ENCODE measurements around the gene FXYD1.

The FXYD1 gene

DNA sequence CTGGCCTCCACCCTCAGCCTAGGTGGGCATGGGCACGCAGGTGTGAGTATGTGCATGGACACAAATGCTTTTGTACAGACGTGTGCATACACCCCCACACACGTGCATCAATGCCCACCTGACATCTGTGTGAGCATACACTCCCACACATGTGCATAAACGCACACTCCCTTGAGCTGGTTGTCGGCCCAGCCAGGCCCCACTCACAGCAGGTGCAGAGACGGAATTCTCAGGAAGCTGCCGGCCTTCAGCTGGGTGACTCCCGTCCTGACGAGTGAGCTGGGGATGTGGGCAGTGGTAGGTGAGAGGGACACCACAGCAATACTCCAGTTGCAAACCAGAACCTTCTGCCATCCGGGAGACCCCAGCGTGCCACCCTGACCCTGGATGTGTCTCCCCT lies 4.8 kb upstream of the FXYD1 start:
- DNase-seq (ENCODE audit: low spot score) = no peak
- CTCF ChIA-PET = interaction anchor here (0.6 to 5.8 kb wide), 4 partner anchors 14 to 90 kb away, joined by 3 to 42 read pairs (median 20); partner anchors contain the start of gene FXYD3
- H3K27ac ChIP-seq = 0 out of 2 replicates have a peak overlapping the region, but pooled peaks have one; percentile 17
- TF ChIP-seq, protein P1, sequence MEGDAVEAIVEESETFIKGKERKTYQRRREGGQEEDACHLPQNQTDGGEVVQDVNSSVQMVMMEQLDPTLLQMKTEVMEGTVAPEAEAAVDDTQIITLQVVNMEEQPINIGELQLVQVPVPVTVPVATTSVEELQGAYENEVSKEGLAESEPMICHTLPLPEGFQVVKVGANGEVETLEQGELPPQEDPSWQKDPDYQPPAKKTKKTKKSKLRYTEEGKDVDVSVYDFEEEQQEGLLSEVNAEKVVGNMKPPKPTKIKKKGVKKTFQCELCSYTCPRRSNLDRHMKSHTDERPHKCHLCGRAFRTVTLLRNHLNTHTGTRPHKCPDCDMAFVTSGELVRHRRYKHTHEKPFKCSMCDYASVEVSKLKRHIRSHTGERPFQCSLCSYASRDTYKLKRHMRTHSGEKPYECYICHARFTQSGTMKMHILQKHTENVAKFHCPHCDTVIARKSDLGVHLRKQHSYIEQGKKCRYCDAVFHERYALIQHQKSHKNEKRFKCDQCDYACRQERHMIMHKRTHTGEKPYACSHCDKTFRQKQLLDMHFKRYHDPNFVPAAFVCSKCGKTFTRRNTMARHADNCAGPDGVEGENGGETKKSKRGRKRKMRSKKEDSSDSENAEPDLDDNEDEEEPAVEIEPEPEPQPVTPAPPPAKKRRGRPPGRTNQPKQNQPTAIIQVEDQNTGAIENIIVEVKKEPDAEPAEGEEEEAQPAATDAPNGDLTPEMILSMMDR (conservative IDR thresholded peaks at IDR 0.05; ENCODE audit: low read depth) = no peak
- POLR2A ChIA-PET (ENCODE audit: low non-redundant PET) = interaction anchor here (1.2 kb wide), 1 partner anchor 9 kb away, joined by 3 read pairs; no protein-coding TSS in a partner anchor

DNA sequence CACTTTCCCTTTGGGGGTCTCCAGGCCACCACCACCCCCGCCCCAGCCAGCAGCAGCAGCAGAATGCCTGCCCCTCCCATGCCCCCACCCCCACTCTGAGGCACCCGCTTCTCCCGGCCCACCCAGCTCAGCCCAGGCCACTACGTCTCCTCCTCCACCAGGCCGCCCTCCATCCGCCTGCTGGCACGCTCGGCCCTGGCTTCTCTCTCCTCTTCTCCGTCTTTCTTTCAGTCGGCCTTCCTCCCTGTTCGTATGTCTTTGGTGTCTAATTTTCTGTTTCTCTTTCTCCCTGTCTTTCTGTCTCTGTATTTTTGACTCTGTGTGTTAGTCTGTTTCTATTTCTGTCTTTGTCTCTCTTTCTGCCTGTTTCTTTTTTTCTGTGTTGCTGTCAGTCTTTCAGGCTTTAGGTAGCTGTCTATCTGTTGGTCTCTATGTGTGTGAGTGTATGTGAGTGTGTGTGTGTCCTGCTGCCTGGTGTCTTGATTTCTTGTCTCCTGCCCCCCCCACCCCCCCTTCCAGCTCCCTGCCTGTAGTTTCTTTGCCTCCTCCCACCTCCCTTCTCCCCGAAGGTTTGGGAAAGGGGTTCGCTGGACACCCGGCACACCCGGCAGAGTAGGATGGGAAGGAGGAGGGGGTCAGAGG lies 3.9 kb upstream of the FXYD1 start, which contains the start of gene LGI4:
Gene LGI4, minus strand, starts transcription at position 459 of the 642 bp plus-strand sequence. Its CDS starts 379 bp downstream, at position 80.
- DNase-seq (ENCODE audit: low spot score) = no peak
- ChIA-PET POLR2A (ENCODE audit: low non-redundant PET) (interaction anchor here (1.2 kb wide), 1 partner anchor 10 kb away, joined by 3 read pairs; no protein-coding TSS in a partner anchor), CTCF (interaction anchor here (0.5 to 5.8 kb wide), 11 partner anchors 8 to 208 kb away, joined by 3 to 42 read pairs (median 4); partner anchors contain the start of genes FXYD3 and ZNF30)
- TF ChIP-seq, protein P1 (conservative IDR thresholded peaks at IDR 0.05; ENCODE audit: low read depth) = no peak
- H3K27ac ChIP-seq = peak within 1 kb of the TSS; percentile 17; the same call in 1 of the 2 replicates

DNA sequence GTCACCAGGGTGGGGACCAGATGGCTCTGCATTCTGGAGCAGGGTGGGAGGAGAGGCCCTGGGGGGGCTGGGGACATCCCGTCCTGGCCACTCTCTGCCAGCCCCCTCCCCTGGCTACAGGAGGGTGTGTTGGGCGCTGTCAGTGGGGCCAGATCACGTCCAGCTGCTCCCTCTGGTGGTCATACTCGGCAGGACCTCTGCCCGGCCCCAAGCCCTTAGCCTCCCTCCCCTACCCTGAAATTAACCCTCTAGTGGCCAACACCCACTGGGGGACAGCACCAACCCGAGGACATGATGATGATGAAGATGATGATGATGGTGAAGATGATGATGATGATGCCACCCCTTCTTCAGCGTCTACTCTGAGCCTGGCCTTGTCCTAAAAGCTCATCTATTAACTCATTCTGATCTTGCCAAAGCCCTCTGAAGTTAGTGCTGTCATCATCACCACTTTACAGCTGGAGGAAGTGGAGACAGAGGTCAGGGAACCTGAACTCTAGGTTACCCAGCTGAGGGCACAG lies 3.2 kb upstream of the FXYD1 start:
- POLR2A ChIA-PET (ENCODE audit: low non-redundant PET) = interaction anchor here (0.6 kb wide), 1 partner anchor 15 kb away, joined by 3 read pairs; no protein-coding TSS in a partner anchor
- 0 out of 2 replicates have a peak overlapping the region, but pooled peaks have one; percentile 17 for H3K27ac ChIP-seq
- DNase-seq (ENCODE audit: low spot score) = peak; percentile 77
- TF ChIP-seq, protein P1 (conservative IDR thresholded peaks at IDR 0.05; ENCODE audit: low read depth) = peak; percentile 88
- CTCF ChIA-PET = interaction anchor here (0.6 to 5.8 kb wide), 14 partner anchors 9 to 505 kb away, joined by 3 to 42 read pairs (median 3); partner anchors contain the start of gene FXYD3

DNA sequence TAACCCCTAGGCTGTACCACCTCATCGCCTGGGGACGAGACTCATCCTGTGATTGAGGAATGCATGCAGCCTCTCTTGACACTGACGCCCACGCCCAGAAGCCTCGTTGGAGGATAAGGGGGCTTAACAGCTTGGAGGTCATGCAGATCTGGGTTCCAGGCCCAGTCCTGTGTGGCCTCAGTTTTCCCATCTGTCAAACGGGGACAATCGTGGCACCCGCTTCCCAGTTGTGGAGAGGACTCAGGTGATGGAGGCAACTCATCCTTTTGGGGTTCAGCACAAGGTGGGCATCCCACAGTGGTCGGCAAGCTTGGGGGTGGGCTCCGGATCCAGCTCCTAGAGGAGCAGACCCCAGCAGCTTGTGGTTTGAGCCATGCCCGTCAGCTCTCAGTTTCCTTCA lies 2.4 kb upstream of the FXYD1 start:
- POLR2A ChIA-PET (ENCODE audit: low non-redundant PET) = no interaction called here
- DNase-seq (ENCODE audit: low spot score) = no peak
- H3K27ac ChIP-seq = peak overlapping the region; percentile 29; the same call in 1 of the 2 replicates
- TF ChIP-seq, protein P1 (conservative IDR thresholded peaks at IDR 0.05; ENCODE audit: low read depth) = no peak
- CTCF ChIA-PET = interaction anchor here (0.6 to 5.8 kb wide), 9 partner anchors 9 to 102 kb away, joined by 3 to 42 read pairs (median 4); partner anchors contain the start of gene FXYD3

DNA sequence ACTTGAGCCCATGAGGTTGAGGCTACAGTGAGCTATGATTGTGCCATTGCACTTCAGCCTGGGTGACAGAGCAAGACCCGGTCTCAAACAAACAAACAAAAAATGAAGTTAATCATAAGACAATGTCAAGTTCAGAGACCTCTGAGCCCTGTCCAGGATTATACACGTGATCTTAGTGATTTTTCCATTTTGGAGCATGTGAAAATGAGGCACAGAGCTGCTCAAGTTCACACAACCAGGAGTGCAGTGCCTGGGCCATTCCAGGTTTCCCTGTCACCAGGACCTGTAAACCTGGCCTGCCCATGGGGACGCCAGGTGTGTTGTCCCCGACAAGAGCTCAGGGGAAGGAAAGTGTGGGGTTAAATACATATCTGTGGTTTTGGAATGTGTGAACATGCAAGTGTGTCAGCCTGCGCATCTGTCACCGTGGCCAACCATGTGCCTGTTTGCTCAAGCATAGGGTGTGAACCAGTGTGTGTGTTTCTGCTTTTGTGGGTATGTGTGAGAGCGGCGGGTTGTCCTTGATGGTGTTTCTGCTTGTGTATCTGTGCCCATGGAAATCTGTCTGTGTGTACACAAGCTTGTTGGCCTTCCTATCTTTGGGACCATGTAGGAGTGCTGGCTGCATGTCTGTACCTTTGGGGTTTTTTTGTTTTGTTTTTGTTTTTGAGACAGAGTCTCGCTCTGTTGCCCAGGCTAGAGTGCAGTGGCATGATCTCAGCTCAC lies 1.5 kb upstream of the FXYD1 start:
- peak overlapping the region; percentile 29 for H3K27ac ChIP-seq
- no peak for DNase-seq (ENCODE audit: low spot score)
- CTCF ChIA-PET = interaction anchor here (1.2 to 5.8 kb wide), 4 partner anchors 21 to 93 kb away, joined by 5 to 42 read pairs (median 24); partner anchors contain the start of gene FXYD3
- POLR2A ChIA-PET (ENCODE audit: low non-redundant PET) = no interaction called here
- TF ChIP-seq, protein P1 (conservative IDR thresholded peaks at IDR 0.05; ENCODE audit: low read depth) = no peak
